ENCODE results near the gene GPR87. TPM values are rescaled to one million over a fixed set of nuclear protein-coding genes. Genes with fewer than 3 reads are reported as not detected.

Gene GPR87
- total RNA-seq, result 0.09 and 0.20 TPM in 2 replicates

DNA sequence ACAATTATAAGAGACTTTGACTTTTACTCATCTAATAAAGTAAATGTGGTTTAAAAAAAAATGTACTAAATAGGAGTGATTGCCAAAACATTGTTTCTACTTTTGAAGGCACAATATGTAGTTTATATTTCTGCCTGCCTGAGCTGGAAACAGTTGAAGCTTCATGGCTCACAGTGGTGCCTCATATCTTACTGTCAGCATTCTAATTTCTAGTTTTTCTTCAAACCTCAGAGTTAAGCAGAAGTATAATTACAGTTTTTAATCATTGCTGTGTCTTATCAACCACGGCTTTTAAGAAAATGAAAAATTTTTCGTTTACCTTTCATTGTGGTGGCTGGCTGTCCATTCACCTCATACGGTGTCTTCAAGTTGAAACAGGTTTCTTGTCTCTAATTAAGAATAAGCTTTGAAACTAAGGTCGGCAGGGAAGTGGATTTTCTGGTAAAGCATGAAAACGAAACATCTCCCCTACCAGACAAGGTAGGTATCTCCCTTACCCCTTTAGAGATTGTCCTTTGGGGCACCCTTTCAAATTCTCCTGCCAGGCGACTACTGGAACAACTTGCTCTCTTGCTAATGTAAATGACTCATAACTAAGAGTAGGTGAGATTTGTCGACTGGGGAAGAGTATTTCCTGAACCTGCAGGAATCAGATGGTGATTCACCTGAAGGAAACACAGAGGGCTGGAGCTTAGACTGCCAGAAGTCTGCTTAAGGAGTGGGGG lies at the start of gene GPR87:
TSS of gene GPR87 (minus strand) at position 554 of the 725 bp plus-strand sequence. CDS start 16,720 bp downstream, outside the sequence.
- intact Hi-C loops (cut with micrococcal nuclease), result loop anchor here (1.0 kb wide), 1 partner anchor 8 kb away; no protein-coding TSS in a partner anchor

DNA sequence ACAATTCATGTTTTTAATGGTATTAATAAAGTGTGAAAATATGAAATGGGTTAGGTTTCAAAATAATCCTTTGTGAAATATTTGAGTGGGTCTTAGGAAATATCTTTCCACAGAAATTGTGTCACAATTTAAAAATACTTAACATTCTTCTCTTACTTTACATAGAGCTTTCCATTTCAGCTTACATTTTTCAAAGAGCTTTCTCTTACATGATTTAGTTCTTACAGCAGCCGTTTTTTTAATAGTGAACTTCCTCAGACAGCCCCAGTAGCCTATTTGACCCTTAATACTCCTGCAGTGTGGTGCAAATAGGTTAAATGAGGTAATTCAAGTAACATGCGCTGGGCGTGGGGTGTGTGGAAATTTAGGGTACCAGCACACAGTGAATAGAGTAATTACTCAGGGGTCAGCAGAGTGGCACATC lies 46.1 kb upstream of the GPR87 start:
- intact Hi-C loops (cut with micrococcal nuclease), result no loop called here

- intact Hi-C loops (cut with micrococcal nuclease), result no loop called here
These were observed 40.8 kb upstream of the GPR87 start for GRCh38 chr3:151357463-151357850.

GRCh38 chr3:151356794-151357462 lies 40.3 kb upstream of the GPR87 start:
- intact Hi-C loops (cut with micrococcal nuclease), result no loop called here

DNA sequence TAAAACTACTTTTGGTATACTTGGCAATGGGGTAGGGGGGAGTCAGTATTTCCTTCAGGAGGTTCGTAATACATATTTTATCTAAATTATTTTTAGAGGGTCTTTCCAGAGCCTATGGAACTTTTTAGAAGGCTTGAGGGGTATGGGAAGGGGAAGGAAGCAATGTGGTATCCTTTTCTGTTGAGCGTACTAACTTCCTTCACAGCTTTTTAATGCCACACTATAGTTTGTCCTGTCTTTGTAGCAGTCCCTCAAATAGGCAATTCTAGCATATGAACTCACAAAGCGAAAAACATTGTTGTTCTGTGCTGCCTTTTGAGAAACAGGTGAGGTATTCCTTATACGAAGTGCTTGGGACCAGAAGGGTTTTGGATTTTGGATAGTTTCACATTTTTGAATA lies 35.0 kb upstream of the GPR87 start:
- intact Hi-C loops (cut with micrococcal nuclease), result no loop called here

DNA sequence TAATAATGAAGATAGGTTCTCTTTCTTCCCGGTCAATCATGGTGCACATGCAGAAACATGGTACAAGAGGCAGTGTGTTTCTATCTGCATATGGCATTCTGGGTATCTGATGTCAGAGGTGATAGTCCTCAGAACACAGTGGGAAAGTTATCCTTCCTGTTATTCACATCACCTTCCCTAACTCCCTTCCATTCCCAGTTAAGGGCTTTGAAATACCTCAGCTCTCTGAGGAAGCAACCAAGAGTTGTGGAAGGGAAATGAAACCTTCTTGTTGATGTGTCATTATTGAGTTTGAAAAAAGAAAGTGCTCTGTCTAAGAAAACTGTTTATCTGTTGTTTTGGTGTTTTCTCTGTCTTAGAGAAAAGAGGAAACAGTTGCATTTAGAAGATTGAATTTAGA lies 34.6 kb upstream of the GPR87 start:
- intact Hi-C loops (cut with micrococcal nuclease), result no loop called here

DNA sequence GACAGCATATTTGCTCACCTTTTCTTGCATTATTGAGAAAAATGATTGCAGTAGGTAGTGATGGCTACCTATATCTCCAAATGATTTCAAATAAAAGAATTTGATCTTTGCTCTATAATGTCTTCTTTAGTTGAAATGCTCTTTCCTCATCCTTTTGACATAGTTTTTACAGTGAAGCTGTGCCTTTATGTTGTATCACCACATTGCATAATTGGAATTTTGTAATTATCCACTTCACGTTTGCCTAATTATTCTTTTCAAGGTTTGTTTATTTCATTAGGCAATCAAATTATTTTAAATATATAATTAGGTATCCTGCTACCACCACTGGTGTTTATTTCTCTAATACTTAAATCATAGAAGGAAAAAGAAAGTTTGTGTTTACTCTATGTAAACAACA lies 34.0 kb upstream of the GPR87 start:
- intact Hi-C loops (cut with micrococcal nuclease), result no loop called here

- intact Hi-C loops (cut with micrococcal nuclease), result no loop called here
These were observed 30.8 kb upstream of the GPR87 start for GRCh38 chr3:151347432-151347831.

DNA sequence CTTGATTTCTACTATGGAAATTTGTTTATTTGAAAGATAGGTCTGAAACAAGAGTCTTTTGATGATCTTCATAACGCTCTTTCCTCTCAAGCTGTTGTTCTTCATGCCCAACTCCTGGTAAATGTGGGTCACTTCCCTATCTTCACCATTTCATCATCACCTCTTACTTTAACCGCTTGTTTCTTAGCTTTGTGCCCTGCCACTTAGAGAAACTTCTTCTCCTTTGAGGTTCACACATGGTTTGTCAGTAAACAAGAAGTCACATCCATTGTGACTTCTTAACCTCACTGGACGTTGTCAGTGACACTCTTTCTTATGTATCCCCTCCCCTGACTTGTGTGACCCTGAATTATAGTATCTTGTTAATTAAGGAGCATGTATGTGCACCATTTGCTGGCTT lies 29.7 kb upstream of the GPR87 start:
- intact Hi-C loops (cut with micrococcal nuclease), result no loop called here

- intact Hi-C loops (cut with micrococcal nuclease), result no loop called here
These were observed 29.2 kb upstream of the GPR87 start for GRCh38 chr3:151345859-151346258.

- intact Hi-C loops (cut with micrococcal nuclease), result no loop called here
These were observed 15.1 kb upstream of the GPR87 start for GRCh38 chr3:151331696-151332095.

DNA sequence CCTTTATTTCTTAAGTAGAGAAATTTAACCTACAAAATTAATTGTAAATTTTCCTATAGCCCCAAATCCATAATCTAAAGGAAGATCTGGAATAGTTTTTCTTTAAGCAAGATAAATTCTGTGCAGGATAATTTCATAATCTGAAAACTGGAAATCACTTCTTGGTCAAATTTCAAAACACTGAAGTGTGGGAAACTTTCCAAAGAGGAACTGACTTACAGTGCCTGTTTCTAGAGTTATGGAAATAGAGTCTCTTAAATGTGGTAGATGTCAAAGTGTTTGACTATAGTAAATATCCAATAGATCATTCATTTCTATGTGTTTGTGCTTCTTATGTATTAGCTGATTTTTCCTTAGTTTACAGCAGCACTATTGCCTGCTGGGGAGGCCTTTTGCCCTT lies 14.3 kb upstream of the GPR87 start:
- intact Hi-C loops (cut with micrococcal nuclease), result no loop called here

DNA sequence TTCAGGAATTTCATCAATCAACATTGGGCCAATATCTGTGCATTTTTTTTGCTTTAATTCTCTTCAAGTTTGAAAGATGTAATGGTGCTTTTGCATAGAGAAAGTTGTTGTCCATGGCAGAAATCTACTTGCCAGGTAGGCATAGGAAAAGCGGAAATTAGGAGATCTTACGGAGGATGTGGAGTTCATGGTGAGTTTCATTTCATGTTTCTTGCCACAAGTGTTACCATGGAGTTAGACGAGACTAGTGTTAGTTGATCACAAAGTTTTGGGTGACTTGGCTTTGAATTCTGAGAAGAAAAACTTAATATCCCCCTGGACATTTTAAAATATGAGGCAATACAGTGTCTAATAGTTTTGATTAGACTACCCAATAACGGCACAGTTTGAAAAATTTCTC lies 13.8 kb upstream of the GPR87 start:
- intact Hi-C loops (cut with micrococcal nuclease), result no loop called here

- intact Hi-C loops (cut with micrococcal nuclease), result no loop called here
These were observed 12.7 kb upstream of the GPR87 start, which contains the start of gene P2RY13 for GRCh38 chr3:151329363-151329762. Gene P2RY13 (minus strand): TSS chr3:151329549. CDS start chr3:151329528, 21 bp downstream.

DNA sequence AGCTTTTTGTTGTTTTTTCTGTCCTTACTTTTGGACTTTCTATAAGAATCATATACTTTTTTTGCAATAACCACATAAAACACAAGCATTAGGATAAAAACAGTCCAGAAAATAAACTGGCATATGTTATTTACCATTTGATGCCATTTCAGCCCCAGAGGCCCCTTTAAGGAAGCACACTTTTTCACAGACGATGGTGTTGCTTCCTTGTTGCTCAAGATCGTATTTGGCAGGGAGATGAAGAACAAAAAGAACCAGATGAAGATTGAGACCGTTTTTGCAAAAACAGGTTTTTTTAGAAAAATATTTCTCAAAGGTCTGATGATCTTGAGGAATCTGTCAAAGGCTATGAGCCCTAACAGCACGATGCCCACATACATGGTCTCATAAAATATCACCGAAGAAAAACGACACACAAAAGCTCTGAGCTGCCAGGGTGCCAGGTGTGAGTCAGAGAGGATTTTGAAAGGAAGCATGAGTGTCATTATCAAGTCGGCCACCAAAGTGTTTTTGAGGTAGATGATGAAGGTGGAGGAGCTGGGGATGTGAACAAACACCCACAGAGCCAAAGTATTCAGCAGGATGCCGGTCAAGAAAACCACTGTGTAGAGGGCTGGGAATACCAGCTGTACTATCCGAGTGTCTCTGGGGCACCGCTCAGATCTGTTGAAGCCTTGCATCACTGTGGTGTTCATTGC lies 11.8 kb upstream of the GPR87 start:
- intact Hi-C loops (cut with micrococcal nuclease), result loop anchor here (1.0 kb wide), 1 partner anchor 101 kb away; no protein-coding TSS in a partner anchor

DNA sequence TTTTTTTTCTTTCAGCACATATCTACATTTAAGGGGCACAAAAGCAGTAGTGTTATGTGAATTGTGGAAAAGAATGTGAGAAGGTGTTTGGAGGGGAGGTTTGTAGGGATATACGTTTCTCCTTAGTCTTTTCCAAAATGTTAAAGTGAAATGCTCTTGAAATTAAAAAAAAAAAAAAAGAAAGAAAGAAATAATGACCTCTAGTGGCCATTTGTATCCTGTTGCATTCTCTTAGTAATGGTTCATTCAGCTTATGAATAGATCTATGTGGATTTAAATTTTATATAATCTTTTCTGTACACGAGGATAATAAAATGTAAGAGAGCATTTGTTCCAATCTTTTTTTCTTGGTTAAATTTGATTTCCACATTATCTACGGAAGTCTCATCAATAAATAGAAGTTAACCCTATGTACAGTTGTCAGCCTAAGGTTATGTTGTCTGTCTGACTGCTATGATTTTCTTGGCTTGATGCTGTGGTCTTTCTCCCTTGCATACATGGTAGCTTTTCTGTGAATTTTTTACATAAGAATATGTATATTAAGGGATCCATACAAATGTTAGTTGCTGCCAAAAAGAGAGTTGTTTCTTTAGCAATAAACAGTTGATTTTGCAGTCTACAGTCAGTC lies 11.1 kb upstream of the GPR87 start:
- intact Hi-C loops (cut with micrococcal nuclease), result loop anchor here (1.0 kb wide), 3 partner anchors 37 to 159 kb away; no protein-coding TSS in a partner anchor

- intact Hi-C loops (cut with micrococcal nuclease), result no loop called here
These were observed 5.9 kb upstream of the GPR87 start for GRCh38 chr3:151322511-151322910.

DNA sequence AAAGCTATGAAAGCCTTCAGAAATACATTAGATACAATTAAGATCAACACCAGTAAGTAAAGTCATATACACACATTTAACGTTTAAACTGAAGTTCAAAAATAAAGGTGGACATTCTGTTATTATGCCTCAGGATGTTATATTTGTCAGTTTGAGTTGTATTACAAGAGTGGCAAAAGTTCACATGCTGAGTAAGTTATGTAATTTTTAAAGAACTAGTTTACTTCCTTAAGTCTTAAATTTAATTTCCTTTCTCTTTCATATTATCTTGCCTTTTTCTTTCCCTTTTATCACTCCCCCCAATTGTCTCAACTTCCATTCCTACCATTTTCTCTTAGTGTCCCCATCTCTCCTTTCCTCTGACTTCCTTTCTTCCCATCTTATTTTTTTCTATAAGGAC lies 4.9 kb upstream of the GPR87 start:
- intact Hi-C loops (cut with micrococcal nuclease), result no loop called here

DNA sequence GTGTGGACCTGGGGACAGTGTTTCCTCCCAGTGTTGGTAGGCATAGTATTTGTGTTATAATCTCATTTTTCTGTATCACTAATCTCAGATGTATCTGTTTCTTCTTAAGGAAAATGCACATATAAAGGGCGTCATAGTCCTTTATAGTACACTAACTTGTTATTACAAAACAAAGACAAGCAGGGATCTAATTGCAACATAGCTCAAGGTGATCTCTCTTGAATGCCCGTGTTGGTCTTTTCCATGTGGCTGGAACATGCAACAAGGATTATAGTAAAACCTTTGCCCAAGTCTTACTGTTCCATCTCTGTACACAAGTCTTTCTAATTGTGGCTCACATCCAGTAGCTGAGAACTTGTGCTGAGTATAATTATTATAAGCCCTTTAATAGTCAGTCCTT lies 3.5 kb upstream of the GPR87 start:
- intact Hi-C loops (cut with micrococcal nuclease), result no loop called here

GRCh38 chr3:151319628-151320027 lies 3.0 kb upstream of the GPR87 start:
- intact Hi-C loops (cut with micrococcal nuclease), result loop anchor here (2.0 kb wide), 1 partner anchor 15 kb away; no protein-coding TSS in a partner anchor

DNA sequence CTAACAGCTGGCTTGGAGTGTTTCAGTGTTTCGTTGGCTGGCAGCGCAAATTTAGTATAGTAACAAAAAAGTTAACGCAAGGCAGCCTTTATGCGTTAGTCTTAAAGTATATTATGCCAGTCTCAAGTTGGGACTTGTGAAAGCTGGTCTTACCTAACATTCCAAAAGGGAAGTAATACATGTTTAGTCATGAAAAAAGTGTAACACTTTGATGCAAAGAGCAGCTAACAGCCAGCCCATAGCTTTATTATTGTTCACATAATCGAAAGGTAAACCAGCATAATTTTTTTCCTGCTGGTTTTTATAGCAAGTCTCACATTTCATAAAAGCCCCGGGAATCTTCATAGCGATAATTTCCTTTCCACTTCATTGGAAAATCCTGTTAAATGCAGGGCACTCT lies 2.4 kb upstream of the GPR87 start:
- intact Hi-C loops (cut with micrococcal nuclease), result loop anchor here (2.0 kb wide), 1 partner anchor 14 kb away; no protein-coding TSS in a partner anchor
